ENCODE measurements around the gene MYBBP1A.

MYBBP1A gene

GRCh38 chr17:4535667-4536258, 19.4 kb downstream of the MYBBP1A start:
- peak; percentile 40 for DNase-seq

- peak; percentile 30 for DNase-seq
Observed at GRCh38 chr17:4534928-4535666, 20.1 kb downstream of the MYBBP1A start.

- DNase-seq, result peak; percentile 19
Observed at GRCh38 chr17:4534515-4534914, 20.7 kb downstream of the MYBBP1A start.

- DNase-seq, result peak; percentile 46
Observed at GRCh38 chr17:4533523-4534504, 21.4 kb downstream of the MYBBP1A start.

GRCh38 chr17:4532860-4533522, 22.2 kb downstream of the MYBBP1A start:
- DNase-seq, result no peak

GRCh38 chr17:4531988-4532736, 23.0 kb downstream of the MYBBP1A start:
- no peak for DNase-seq

- DNase-seq, result no peak
Observed at GRCh38 chr17:4530799-4531730, 24.1 kb downstream of the MYBBP1A start.

GRCh38 chr17:4529533-4530152, 25.5 kb downstream of the MYBBP1A start:
- no peak for DNase-seq

- no peak for DNase-seq
Observed at GRCh38 chr17:4527566-4528125, 27.5 kb downstream of the MYBBP1A start.

- DNase-seq, result no peak
Observed at GRCh38 chr17:4527134-4527533, 28.1 kb downstream of the MYBBP1A start.

GRCh38 chr17:4525691-4526397, 29.3 kb downstream of the MYBBP1A start:
- DNase-seq, result no peak

- no peak for DNase-seq
Observed at GRCh38 chr17:4523946-4524345, 31.2 kb downstream of the MYBBP1A start.

- DNase-seq, result peak; percentile 15
Observed at GRCh38 chr17:4522661-4523060, 32.5 kb downstream of the MYBBP1A start.

GRCh38 chr17:4520894-4521600, 34.1 kb downstream of the MYBBP1A start:
- DNase-seq, result no peak

- DNase-seq, result no peak
Observed at GRCh38 chr17:4520060-4520893, 34.9 kb downstream of the MYBBP1A start.

GRCh38 chr17:4519361-4519788, 35.8 kb downstream of the MYBBP1A start:
- peak; percentile 62 for DNase-seq

GRCh38 chr17:4518901-4519300, 36.3 kb downstream of the MYBBP1A start:
- DNase-seq, result no peak

- DNase-seq, result no peak
Observed at GRCh38 chr17:4516735-4517134, 38.4 kb downstream of the MYBBP1A start.

Measured in retina (tissue), 1 donor.